SIG-M5 (cell line): ENCODE measurements around the gene RIOK3.

ENCODE experiments used
- DNase-seq: peaks from one replicate; lab custom pipeline; 2025; lab: John Stamatoyannopoulos, UW

Gene RIOK3

GRCh38 chr18:23528580-23529472, 75.7 kb downstream of the RIOK3 start:
- DNase-seq = no peak

- no peak for DNase-seq
These were observed 76.5 kb downstream of the RIOK3 start for GRCh38 chr18:23529604-23530003.

GRCh38 chr18:23530195-23530594, 77.1 kb downstream of the RIOK3 start:
- DNase-seq = no peak

- DNase-seq = no peak
These were observed 78.8 kb downstream of the RIOK3 start for GRCh38 chr18:23531912-23532311.
